ENCODE measurements around the gene PSMG4.

GRCh38 chr6:3233904-3234303, 24.8 kb upstream of the PSMG4 start:
- TF ChIP-seq POLR2A (IDR thresholded peaks at IDR 0.05; ENCODE audit: low read depth, low read length) (no peak), POLR2AphosphoS5 (IDR thresholded peaks at IDR 0.05; ENCODE audit: low read depth, low read length) (no peak), SPI1 (IDR thresholded peaks at IDR 0.05; ENCODE audit: low read depth, low read length) (no peak), TAF1 (IDR thresholded peaks at IDR 0.05; ENCODE audit: low read depth, low read length) (no peak), POU2F2 (IDR thresholded peaks at IDR 0.05; ENCODE audit: low read depth, low read length) (no peak)
